ENCODE results near the gene TAF5. TPM values are rescaled to one million over a fixed set of nuclear protein-coding genes. Genes with fewer than 3 reads are reported as not detected.
"Not testable (repeated sequence)": the region's sequence is repeated elsewhere in the genome, so short reads cannot be mapped to it uniquely, and the experiment has no call there.

The TAF5 gene
- total RNA-seq, 1 donor from 2014 or later: 10.7 TPM

GRCh38 chr10:103367379-103367781, 396 bp upstream of the TAF5 start:
- H3K4me3 Mint-ChIP-seq (ENCODE audit: low read depth): peak overlapping the region; percentile 88
- peak overlapping the region; percentile 88 for H3K27ac Mint-ChIP-seq
- peaks cover 8% of the 10 kb centered on the region for H3K4me1 Mint-ChIP-seq (ENCODE audit: low read depth)
- intact Hi-C loops (cut with micrococcal nuclease): no loop called here
- no peaks in the 10 kb centered on the region for H3K9me3 Mint-ChIP-seq
- DNase-seq (ENCODE audit: low spot score): no peak
- peaks cover 5% of the 10 kb centered on the region for H3K36me3 Mint-ChIP-seq (ENCODE audit: low read depth)
- H3K27me3 Mint-ChIP-seq (ENCODE audit: low read depth): no peaks in the 10 kb centered on the region

- intact Hi-C loops (cut with micrococcal nuclease): no loop called here
- peaks cover 37% of the 10 kb centered on the region for H3K36me3 Mint-ChIP-seq (ENCODE audit: low read depth)
- DNase-seq (ENCODE audit: low spot score): no peak
- peak overlapping the region; percentile 58 for H3K27ac Mint-ChIP-seq
- H3K4me3 Mint-ChIP-seq (ENCODE audit: low read depth): no peak overlapping the region
- no peaks in the 10 kb centered on the region for H3K9me3 Mint-ChIP-seq
- H3K27me3 Mint-ChIP-seq (ENCODE audit: low read depth): no peaks in the 10 kb centered on the region
- peaks cover 13% of the 10 kb centered on the region for H3K4me1 Mint-ChIP-seq (ENCODE audit: low read depth)
These were observed 5.8 kb downstream of the TAF5 start for GRCh38 chr10:103373544-103373943.

- peaks cover 39% of the 10 kb centered on the region for H3K36me3 Mint-ChIP-seq (ENCODE audit: low read depth)
- H3K4me1 Mint-ChIP-seq (ENCODE audit: low read depth): peaks cover 13% of the 10 kb centered on the region
- H3K27me3 Mint-ChIP-seq (ENCODE audit: low read depth): no peaks in the 10 kb centered on the region
- H3K27ac Mint-ChIP-seq: no peak overlapping the region
- no peak for DNase-seq (ENCODE audit: low spot score)
- intact Hi-C loops (cut with micrococcal nuclease): no loop called here
- H3K9me3 Mint-ChIP-seq: no peaks in the 10 kb centered on the region
- no peak overlapping the region for H3K4me3 Mint-ChIP-seq (ENCODE audit: low read depth)
These were observed 6.5 kb downstream of the TAF5 start for GRCh38 chr10:103374263-103374662.

GRCh38 chr10:103382769-103383168, 15.0 kb downstream of the TAF5 start:
- no peak overlapping the region for H3K27ac Mint-ChIP-seq

GRCh38 chr10:103394180-103394579, 26.4 kb downstream of the TAF5 start:
- Mint-ChIP-seq H3K27me3 (ENCODE audit: low read depth) (no peaks in the 10 kb centered on the region), H3K27ac (no peak overlapping the region), H3K36me3 (ENCODE audit: low read depth) (peaks cover 59% of the 10 kb centered on the region), H3K4me3 (ENCODE audit: low read depth) (peak overlapping the region; percentile 49), H3K4me1 (ENCODE audit: low read depth) (peaks cover 43% of the 10 kb centered on the region), H3K9me3 (no peaks in the 10 kb centered on the region)
- intact Hi-C loops (cut with micrococcal nuclease): no loop called here
- no peak for DNase-seq (ENCODE audit: low spot score)

More at GRCh38 chr10:103382769-103383168, 15.0 kb downstream of the TAF5 start:
- H3K4me3 Mint-ChIP-seq (ENCODE audit: low read depth): no peak overlapping the region
- no peaks in the 10 kb centered on the region for H3K4me1 Mint-ChIP-seq (ENCODE audit: low read depth)
- no peaks in the 10 kb centered on the region for H3K27me3 Mint-ChIP-seq (ENCODE audit: low read depth)
- no peak for DNase-seq (ENCODE audit: low spot score)
- no peaks in the 10 kb centered on the region for H3K9me3 Mint-ChIP-seq
- intact Hi-C loops (cut with micrococcal nuclease): no loop called here
- H3K36me3 Mint-ChIP-seq (ENCODE audit: low read depth): peaks cover 50% of the 10 kb centered on the region

GRCh38 chr10:103395754-103396066, 27.9 kb downstream of the TAF5 start:
- Mint-ChIP-seq H3K36me3 (ENCODE audit: low read depth) (peaks cover 67% of the 10 kb centered on the region), H3K4me1 (ENCODE audit: low read depth) (peaks cover 48% of the 10 kb centered on the region)
- intact Hi-C loops (cut with micrococcal nuclease): loop anchor here (1.0 kb wide), 1 partner anchor 27 kb away; no protein-coding TSS in a partner anchor

GRCh38 chr10:103396067-103396788, 28.5 kb downstream of the TAF5 start, which contains the start of the genes ATP5MK and PDCD11:
Gene ATP5MK, minus strand, starts transcription at chr10:103396475. Its CDS starts 4,018 bp downstream, at chr10:103392457.
Gene PDCD11, plus strand, starts transcription at chr10:103396626. Its CDS starts 1,801 bp downstream, at chr10:103398427.
- Mint-ChIP-seq H3K4me1 (ENCODE audit: low read depth) (peaks cover 48% of the 10 kb centered on the region), H3K36me3 (ENCODE audit: low read depth) (peaks cover 69% of the 10 kb centered on the region), H3K27ac (peak within 1 kb of the TSS; percentile 94), H3K9me3 (no peaks in the 10 kb centered on the region), H3K27me3 (ENCODE audit: low read depth) (no peaks in the 10 kb centered on the region), H3K4me3 (ENCODE audit: low read depth) (peak within 1 kb of the TSS; percentile 92)
- peak; percentile 95 for DNase-seq (ENCODE audit: low spot score)
- intact Hi-C loops (cut with micrococcal nuclease): loop anchor here (1.0 kb wide), 1 partner anchor 28 kb away; no protein-coding TSS in a partner anchor

More at GRCh38 chr10:103395754-103396066, 27.9 kb downstream of the TAF5 start:
- Mint-ChIP-seq H3K27ac (peak overlapping the region; percentile 94), H3K9me3 (no peaks in the 10 kb centered on the region), H3K27me3 (ENCODE audit: low read depth) (no peaks in the 10 kb centered on the region), H3K4me3 (ENCODE audit: low read depth) (peak overlapping the region; percentile 92)
- no peak for DNase-seq (ENCODE audit: low spot score)

GRCh38 chr10:103396789-103397087, 29.0 kb downstream of the TAF5 start:
- peak overlapping the region; percentile 94 for H3K27ac Mint-ChIP-seq
- peaks cover 48% of the 10 kb centered on the region for H3K4me1 Mint-ChIP-seq (ENCODE audit: low read depth)
- peak overlapping the region; percentile 92 for H3K4me3 Mint-ChIP-seq (ENCODE audit: low read depth)
- intact Hi-C loops (cut with micrococcal nuclease): loop anchor here (1.0 kb wide), 1 partner anchor 28 kb away; no protein-coding TSS in a partner anchor
- DNase-seq (ENCODE audit: low spot score): no peak
- H3K36me3 Mint-ChIP-seq (ENCODE audit: low read depth): peaks cover 70% of the 10 kb centered on the region
- H3K27me3 Mint-ChIP-seq (ENCODE audit: low read depth): no peaks in the 10 kb centered on the region
- no peaks in the 10 kb centered on the region for H3K9me3 Mint-ChIP-seq

GRCh38 chr10:103397191-103397825, 29.5 kb downstream of the TAF5 start:
- Mint-ChIP-seq H3K27ac (peak overlapping the region; percentile 94), H3K4me1 (ENCODE audit: low read depth) (peaks cover 48% of the 10 kb centered on the region), H3K27me3 (ENCODE audit: low read depth) (no peaks in the 10 kb centered on the region), H3K9me3 (no peaks in the 10 kb centered on the region), H3K36me3 (ENCODE audit: low read depth) (peaks cover 74% of the 10 kb centered on the region), H3K4me3 (ENCODE audit: low read depth) (peak overlapping the region; percentile 92)
- intact Hi-C loops (cut with micrococcal nuclease): no loop called here
- DNase-seq (ENCODE audit: low spot score): no peak

- Mint-ChIP-seq H3K4me1 (ENCODE audit: low read depth) (no peaks in the 10 kb centered on the region), H3K27ac (no peak overlapping the region), H3K27me3 (ENCODE audit: low read depth) (no peaks in the 10 kb centered on the region), H3K36me3 (ENCODE audit: low read depth) (peaks cover 82% of the 10 kb centered on the region), H3K4me3 (ENCODE audit: low read depth) (no peak overlapping the region), H3K9me3 (no peaks in the 10 kb centered on the region)
- intact Hi-C loops (cut with micrococcal nuclease): no loop called here
- no peak for DNase-seq (ENCODE audit: low spot score)
These were observed 45.8 kb downstream of the TAF5 start for GRCh38 chr10:103413564-103413963.

GRCh38 chr10:103415581-103415980, 47.8 kb downstream of the TAF5 start:
- DNase-seq (ENCODE audit: low spot score): no peak
- no peaks in the 10 kb centered on the region for H3K4me1 Mint-ChIP-seq (ENCODE audit: low read depth)
- peaks cover 82% of the 10 kb centered on the region for H3K36me3 Mint-ChIP-seq (ENCODE audit: low read depth)
- intact Hi-C loops (cut with micrococcal nuclease): no loop called here
- no peak overlapping the region for H3K27ac Mint-ChIP-seq
- no peak overlapping the region for H3K4me3 Mint-ChIP-seq (ENCODE audit: low read depth)
- no peaks in the 10 kb centered on the region for H3K9me3 Mint-ChIP-seq
- no peaks in the 10 kb centered on the region for H3K27me3 Mint-ChIP-seq (ENCODE audit: low read depth)

GRCh38 chr10:103416436-103417147, 48.8 kb downstream of the TAF5 start:
- Mint-ChIP-seq H3K4me3 (ENCODE audit: low read depth) (no peak overlapping the region), H3K27ac (no peak overlapping the region), H3K4me1 (ENCODE audit: low read depth) (no peaks in the 10 kb centered on the region), H3K9me3 (no peaks in the 10 kb centered on the region), H3K27me3 (ENCODE audit: low read depth) (no peaks in the 10 kb centered on the region), H3K36me3 (ENCODE audit: low read depth) (peaks cover 87% of the 10 kb centered on the region)
- intact Hi-C loops (cut with micrococcal nuclease): loop anchor here (1.0 kb wide), 1 partner anchor 69 kb away; no protein-coding TSS in a partner anchor
- DNase-seq (ENCODE audit: low spot score): peak; percentile 47

- H3K36me3 Mint-ChIP-seq (ENCODE audit: low read depth): peaks cover 87% of the 10 kb centered on the region
- H3K27me3 Mint-ChIP-seq (ENCODE audit: low read depth); intact Hi-C loops (cut with micrococcal nuclease); H3K9me3 Mint-ChIP-seq; H3K4me3 Mint-ChIP-seq (ENCODE audit: low read depth); H3K27ac Mint-ChIP-seq; H3K4me1 Mint-ChIP-seq (ENCODE audit: low read depth); DNase-seq (ENCODE audit: low spot score): not testable (repeated sequence)
These were observed 49.3 kb downstream of the TAF5 start for GRCh38 chr10:103417148-103417469.
